Muscle of leg (tissue), 11 donors: ENCODE data around the gene SCP2D1. TPM values are rescaled to one million over a fixed set of nuclear protein-coding genes. Genes with fewer than 3 reads are reported as not detected.
A peak's percentile ranks its signal among the peaks of the same experiment; 100 is the strongest.

ENCODE experiments used
- DNase-seq: peaks from one replicate; pipeline ENCODE4 v3.0.0; 2013
- H3K27ac ChIP-seq: one replicate; pipeline ENCODE4 v1.5.1; 2013; ENCODE audit warnings: mild to moderate bottlenecking, low read length, control low read depth
- H3K27me3 ChIP-seq: one replicate; pipeline ENCODE4 v1.6.1; 2013; ENCODE audit warnings: low read length; ENCODE audit not compliant: control insufficient read depth, insufficient read depth
- H3K36me3 ChIP-seq: one replicate; pipeline ENCODE4 v1.6.1; 2013; ENCODE audit warnings: low read length; ENCODE audit not compliant: control insufficient read depth, insufficient read depth
- H3K4me1 ChIP-seq: one replicate; pipeline ENCODE4 v1.6.1; 2013; ENCODE audit warnings: low read length; ENCODE audit not compliant: control insufficient read depth, insufficient read depth
- H3K4me3 ChIP-seq: one replicate; pipeline ENCODE4 v1.5.1; 2013; ENCODE audit warnings: low read length, control low read depth
- H3K9me3 ChIP-seq: replicated peaks from 2 replicates; pipeline ENCODE4 v1.6.1; 2013; ENCODE audit warnings: low read depth, low read length; ENCODE audit not compliant: control insufficient read depth
- WGBS: methylation state at CpG from one replicate; pipeline ENCODE4 v1.1.5; 2013; ENCODE audit warnings: missing lambda C conversion rate; ENCODE audit not compliant: insufficient coverage; 5-methylcytosine and 5-hydroxymethylcytosine counted together
- polyA plus RNA-seq, 8 donors: library from polyadenylated mRNA; unstranded; fragments of 120-200 nt; gene quantifications; one replicate each; pipeline versions ENCODE4 v1.2.1 to v1.2.3, GENCODE V29; 2013; ENCODE audit warnings: inconsistent platforms in 1 of 8, low replicate concordance in 1 of 8; ENCODE audit not compliant: insufficient read length in 8 of 8, insufficient read depth in 1 of 8
- total RNA-seq: library from RNA; stranded (reverse); fragments of 120-200 nt; gene quantifications from one replicate; pipeline ENCODE4 v1.2.4, GENCODE V29; 2013

SCP2D1 gene
- total and polyA plus RNA-seq, 9 donors: not detected

DNA sequence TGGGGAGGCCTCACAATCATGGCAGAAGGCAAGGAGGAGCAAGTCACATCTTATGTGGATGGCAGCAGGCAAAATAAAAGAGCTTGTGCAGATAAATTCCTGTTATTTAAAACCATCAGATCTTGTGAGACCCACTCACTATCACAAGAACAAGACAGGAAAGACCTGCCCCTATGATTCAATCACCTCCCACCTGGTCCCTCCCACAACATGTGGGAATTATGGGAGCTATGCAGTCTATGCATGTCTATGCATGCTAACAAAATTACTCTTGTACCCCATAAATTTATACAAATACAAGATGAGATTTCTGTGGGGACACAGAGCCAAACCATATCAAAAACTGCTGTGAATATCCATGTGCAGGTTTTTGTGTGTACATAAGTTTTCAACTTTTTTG, 25.6 kb upstream of the SCP2D1 start:
- DNase-seq: no peak
- H3K36me3 ChIP-seq: no peaks in the 10 kb centered on the region
- no peaks in the 10 kb centered on the region for H3K4me1 ChIP-seq
- H3K27me3 ChIP-seq: peaks cover 2% of the 10 kb centered on the region
- no peak overlapping the region for H3K4me3 ChIP-seq
- no peaks in the 10 kb centered on the region for H3K9me3 ChIP-seq
- H3K27ac ChIP-seq: no peak overlapping the region

- H3K4me1 ChIP-seq: peaks cover 6% of the 10 kb centered on the region
- no peak overlapping the region for H3K27ac ChIP-seq
- peaks cover 2% of the 10 kb centered on the region for H3K27me3 ChIP-seq
- WGBS: 80% methylated on average over 1 of the region's 3 CpGs
- H3K36me3 ChIP-seq: no peaks in the 10 kb centered on the region
- H3K9me3 ChIP-seq: no peaks in the 10 kb centered on the region
- DNase-seq: no peak
- H3K4me3 ChIP-seq: no peak overlapping the region
These were observed 22.8 kb upstream of the SCP2D1 start for GRCh38 chr20:18790787-18791186.

GRCh38 chr20:18793625-18794427, 19.8 kb upstream of the SCP2D1 start:
- peak; percentile 97 for DNase-seq
- Histone ChIP-seq H3K36me3 (no peaks in the 10 kb centered on the region), H3K4me1 (peaks cover 6% of the 10 kb centered on the region), H3K27ac (peak overlapping the region; percentile 91), H3K27me3 (peaks cover 2% of the 10 kb centered on the region), H3K9me3 (peaks cover 5% of the 10 kb centered on the region), H3K4me3 (peak overlapping the region; percentile 67)
- WGBS: 3% methylated on average over 22 of the region's 29 CpGs

GRCh38 chr20:18794428-18794787, 19.2 kb upstream of the SCP2D1 start:
- no peak for DNase-seq
- Histone ChIP-seq H3K4me3 (peak overlapping the region; percentile 67), H3K4me1 (peaks cover 6% of the 10 kb centered on the region), H3K9me3 (peaks cover 5% of the 10 kb centered on the region), H3K36me3 (no peaks in the 10 kb centered on the region), H3K27ac (peak overlapping the region; percentile 91), H3K27me3 (peaks cover 2% of the 10 kb centered on the region)
- WGBS: 92% methylated on average over 1 of the region's 3 CpGs

- no peak overlapping the region for H3K27ac ChIP-seq
- H3K36me3 ChIP-seq: no peaks in the 10 kb centered on the region
- WGBS: 73% methylated on average over 3 of the region's 4 CpGs
- peaks cover 6% of the 10 kb centered on the region for H3K4me1 ChIP-seq
- H3K9me3 ChIP-seq: peaks cover 5% of the 10 kb centered on the region
- H3K4me3 ChIP-seq: no peak overlapping the region
- no peaks in the 10 kb centered on the region for H3K27me3 ChIP-seq
- no peak for DNase-seq
These were observed 18.2 kb upstream of the SCP2D1 start for GRCh38 chr20:18795366-18795765.

DNA sequence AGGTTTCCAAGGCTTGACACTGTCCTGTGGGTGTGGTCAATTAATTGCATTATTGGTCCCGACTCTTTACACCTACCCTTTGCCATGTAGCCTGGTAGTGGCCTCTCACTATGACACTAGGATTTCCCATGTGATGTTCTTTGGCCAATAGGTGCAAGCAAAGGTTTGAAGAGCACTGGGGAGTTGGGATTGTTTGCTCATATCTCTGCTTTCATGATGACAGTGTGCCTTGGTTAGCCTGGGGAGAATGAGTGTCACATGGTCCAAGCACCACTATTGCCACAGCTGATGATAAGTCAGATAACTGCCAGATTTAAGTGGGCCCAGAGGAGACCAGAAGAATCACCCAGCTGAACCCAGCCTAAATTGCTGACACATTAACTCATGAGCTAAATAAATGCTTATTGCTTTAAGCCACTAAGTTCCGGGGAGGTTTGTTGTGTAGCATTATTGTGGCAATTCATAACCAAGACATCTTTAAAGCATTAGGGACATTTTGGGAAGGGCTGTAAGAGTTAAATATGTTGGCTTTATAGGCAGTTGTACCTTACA, 17.2 kb upstream of the SCP2D1 start:
- no CpG with 5 or more reads among the region's 2 CpGs for WGBS
- no peak overlapping the region for H3K27ac ChIP-seq
- H3K9me3 ChIP-seq: peaks cover 5% of the 10 kb centered on the region
- H3K4me3 ChIP-seq: no peak overlapping the region
- no peaks in the 10 kb centered on the region for H3K27me3 ChIP-seq
- no peak for DNase-seq
- H3K4me1 ChIP-seq: peaks cover 6% of the 10 kb centered on the region
- H3K36me3 ChIP-seq: no peaks in the 10 kb centered on the region

DNA sequence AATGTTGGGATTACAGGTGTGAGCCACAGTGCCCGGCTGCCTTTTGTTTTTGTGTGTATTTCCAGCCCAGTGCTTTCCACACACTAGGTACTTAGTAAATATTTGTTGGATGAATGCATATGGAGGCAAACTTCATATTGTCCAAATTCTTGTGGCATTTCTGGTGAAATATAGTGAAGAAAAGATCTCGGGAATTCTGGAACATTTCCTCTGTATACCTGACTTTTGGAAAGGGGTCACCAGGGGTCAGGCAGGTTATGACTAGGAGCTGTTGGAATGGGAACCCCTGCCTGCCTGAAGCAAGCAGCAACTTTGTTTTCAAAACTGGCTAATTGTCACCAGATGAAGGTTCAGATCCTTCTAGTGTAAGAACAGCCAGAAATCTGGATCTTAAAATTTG, 12.1 kb upstream of the SCP2D1 start:
- H3K27me3 ChIP-seq: no peaks in the 10 kb centered on the region
- WGBS: 78% methylated on average over 1 of the region's 2 CpGs
- H3K4me3 ChIP-seq: no peak overlapping the region
- H3K4me1 ChIP-seq: no peaks in the 10 kb centered on the region
- DNase-seq: no peak
- peaks cover 2% of the 10 kb centered on the region for H3K9me3 ChIP-seq
- no peaks in the 10 kb centered on the region for H3K36me3 ChIP-seq
- H3K27ac ChIP-seq: no peak overlapping the region

- 46% methylated on average over 5 of the region's 7 CpGs for WGBS
- no peak for DNase-seq
These were observed 11.5 kb upstream of the SCP2D1 start for GRCh38 chr20:18802012-18802634.

GRCh38 chr20:18805881-18806280, 7.7 kb upstream of the SCP2D1 start:
- H3K27me3 ChIP-seq: peaks cover 3% of the 10 kb centered on the region
- no peak for DNase-seq
- H3K4me1 ChIP-seq: no peaks in the 10 kb centered on the region
- H3K9me3 ChIP-seq: no peaks in the 10 kb centered on the region
- no peaks in the 10 kb centered on the region for H3K36me3 ChIP-seq
- no peak overlapping the region for H3K27ac ChIP-seq
- no peak overlapping the region for H3K4me3 ChIP-seq
- WGBS: no CpG with 5 or more reads among the region's 4 CpGs

More at GRCh38 chr20:18802012-18802634, 11.5 kb upstream of the SCP2D1 start:
- H3K27me3 ChIP-seq: no peaks in the 10 kb centered on the region
- H3K4me1 ChIP-seq: no peaks in the 10 kb centered on the region
- no peaks in the 10 kb centered on the region for H3K9me3 ChIP-seq
- H3K27ac ChIP-seq: no peak overlapping the region
- H3K36me3 ChIP-seq: no peaks in the 10 kb centered on the region
- no peak overlapping the region for H3K4me3 ChIP-seq

DNA sequence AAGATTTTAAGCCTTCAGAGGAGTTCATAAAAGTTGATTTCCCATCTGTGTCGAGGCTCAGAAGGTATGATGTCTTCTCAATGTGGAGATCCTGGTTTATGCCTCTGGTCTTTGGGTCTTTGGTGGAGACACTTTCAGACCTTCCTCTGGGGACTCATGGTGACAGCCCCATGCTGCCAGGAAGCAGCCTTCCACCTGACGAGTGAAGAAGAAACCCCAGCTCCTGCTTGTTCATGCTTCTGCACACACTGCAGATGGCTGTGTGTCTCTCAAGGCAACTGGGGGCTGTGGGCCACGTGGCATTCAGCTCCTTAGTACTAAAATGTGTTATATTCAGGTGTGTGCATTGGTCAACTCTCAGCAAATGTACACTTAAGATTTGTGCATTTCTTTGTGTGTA, 4.9 kb upstream of the SCP2D1 start:
- H3K27ac ChIP-seq: no peak overlapping the region
- H3K9me3 ChIP-seq: no peaks in the 10 kb centered on the region
- H3K4me1 ChIP-seq: no peaks in the 10 kb centered on the region
- no peak overlapping the region for H3K4me3 ChIP-seq
- DNase-seq: no peak
- no peaks in the 10 kb centered on the region for H3K36me3 ChIP-seq
- peaks cover 3% of the 10 kb centered on the region for H3K27me3 ChIP-seq
- WGBS: 56% methylated on average over 1 of the region's 3 CpGs
